NCI-H460 (cell line): ENCODE data around the gene CINP. TPM values are rescaled to one million over a fixed set of nuclear protein-coding genes. Genes with fewer than 3 reads are reported as not detected.
A peak's percentile ranks its signal among the peaks of the same experiment; 100 is the strongest.

ENCODE experiments used
- DNase-seq: peaks from one replicate; pipeline ENCODE4 v3.0.0-alpha.2; 2016; ENCODE audit warnings: low read depth; ENCODE audit errors: extremely low read depth
- polyA plus RNA-seq: library from polyadenylated mRNA; depleted of rRNA; stranded (reverse); fragments of >200 nt; gene quantifications from 2 replicates; pipeline ENCODE4 v1.2.3, GENCODE V29; 2014; cell fraction: nucleus; rRNA removed
- total RNA-seq: library from RNA; depleted of rRNA; stranded (reverse); fragments of >200 nt; shearing (Covaris generic); gene quantifications from 2 replicates; pipeline ENCODE4 v1.2.3, GENCODE V29; 2014; rRNA removed

CINP gene
- total RNA-seq = 96.7 and 101 TPM in 2 replicates
- polyA plus RNA-seq = 54.0 and 69.8 TPM in 2 replicates

GRCh38 chr14:102362545-102363181, at the start of gene CINP, which contains the start of gene TECPR2:
TSS of gene CINP (minus strand) at chr14:102362890. CDS start at chr14:102362851, 39 bp downstream.
TSS of gene TECPR2 (plus strand) at chr14:102362941. CDS start at chr14:102376722, 13,781 bp downstream.
- DNase-seq = peak; percentile 93

- no peak for DNase-seq
These were observed 46.0 kb upstream of the CINP start for GRCh38 chr14:102408724-102409123.

- DNase-seq = no peak
These were observed 44.6 kb upstream of the CINP start for GRCh38 chr14:102407258-102407657.

- no peak for DNase-seq
These were observed 40.3 kb upstream of the CINP start for GRCh38 chr14:102403028-102403427.

GRCh38 chr14:102396521-102396920, 33.8 kb upstream of the CINP start:
- DNase-seq = no peak

- no peak for DNase-seq
These were observed 32.2 kb upstream of the CINP start for GRCh38 chr14:102394717-102395375.

- no peak for DNase-seq
These were observed 29.8 kb upstream of the CINP start for GRCh38 chr14:102392506-102392905.

- DNase-seq = no peak
These were observed 27.6 kb upstream of the CINP start for GRCh38 chr14:102390064-102390855.

GRCh38 chr14:102389246-102389645, 26.6 kb upstream of the CINP start:
- no peak for DNase-seq

- DNase-seq = no peak
These were observed 24.4 kb upstream of the CINP start for GRCh38 chr14:102387086-102387485.

- no peak for DNase-seq
These were observed 16.1 kb upstream of the CINP start for GRCh38 chr14:102378830-102379229.

GRCh38 chr14:102377696-102378095, 15.0 kb upstream of the CINP start:
- no peak for DNase-seq

- no peak for DNase-seq
These were observed 12.4 kb upstream of the CINP start for GRCh38 chr14:102375119-102375518.

GRCh38 chr14:102374264-102374663, 11.6 kb upstream of the CINP start:
- DNase-seq = no peak

- DNase-seq = no peak
These were observed 10.4 kb upstream of the CINP start for GRCh38 chr14:102373110-102373509.

- DNase-seq = no peak
These were observed 8.7 kb upstream of the CINP start for GRCh38 chr14:102371361-102371760.

- DNase-seq = no peak
These were observed 7.7 kb upstream of the CINP start for GRCh38 chr14:102370305-102370809.

GRCh38 chr14:102363182-102363943, 673 bp upstream of the CINP start:
- DNase-seq = peak; percentile 4

- no peak for DNase-seq
These were observed 606 bp downstream of the CINP start for GRCh38 chr14:102362084-102362483.

- no peak for DNase-seq
These were observed 2.3 kb downstream of the CINP start for GRCh38 chr14:102360388-102360787.
